ENCODE measurements around the gene PEG3.

DNA sequence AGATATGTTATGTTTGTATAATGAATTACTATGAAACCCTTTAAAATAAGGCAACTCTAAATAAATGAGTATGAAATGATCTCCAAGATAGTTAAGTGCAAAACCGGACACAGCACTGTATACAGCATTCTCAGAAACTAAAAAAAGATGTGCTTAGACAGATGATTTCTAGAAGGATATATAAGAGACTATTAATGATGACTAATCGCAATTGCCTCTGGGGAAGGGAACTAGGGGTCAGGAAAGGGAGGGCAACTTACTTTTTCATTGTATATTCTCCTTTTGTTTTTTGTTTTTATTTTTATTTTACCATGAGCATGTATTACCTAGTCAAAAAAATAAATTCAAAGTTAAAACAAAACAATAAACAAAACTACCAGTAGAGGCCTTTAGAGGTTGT lies 12.8 kb downstream of the PEG3 start:
- TF ChIP-seq, protein P1, sequence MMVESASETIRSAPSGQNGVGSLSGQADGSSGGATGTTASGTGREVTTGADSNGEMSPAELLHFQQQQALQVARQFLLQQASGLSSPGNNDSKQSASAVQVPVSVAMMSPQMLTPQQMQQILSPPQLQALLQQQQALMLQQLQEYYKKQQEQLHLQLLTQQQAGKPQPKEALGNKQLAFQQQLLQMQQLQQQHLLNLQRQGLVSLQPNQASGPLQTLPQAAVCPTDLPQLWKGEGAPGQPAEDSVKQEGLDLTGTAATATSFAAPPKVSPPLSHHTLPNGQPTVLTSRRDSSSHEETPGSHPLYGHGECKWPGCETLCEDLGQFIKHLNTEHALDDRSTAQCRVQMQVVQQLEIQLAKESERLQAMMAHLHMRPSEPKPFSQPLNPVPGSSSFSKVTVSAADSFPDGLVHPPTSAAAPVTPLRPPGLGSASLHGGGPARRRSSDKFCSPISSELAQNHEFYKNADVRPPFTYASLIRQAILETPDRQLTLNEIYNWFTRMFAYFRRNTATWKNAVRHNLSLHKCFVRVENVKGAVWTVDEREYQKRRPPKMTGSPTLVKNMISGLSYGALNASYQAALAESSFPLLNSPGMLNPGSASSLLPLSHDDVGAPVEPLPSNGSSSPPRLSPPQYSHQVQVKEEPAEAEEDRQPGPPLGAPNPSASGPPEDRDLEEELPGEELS (CRISPR knock-in tag; IDR thresholded peaks at IDR 0.05): no peak
- TF ChIP-seq FOXP1 (CRISPR knock-in tag; IDR thresholded peaks at IDR 0.05; ENCODE audit: borderline replicate concordance): no peak
- TF ChIP-seq, protein P2, sequence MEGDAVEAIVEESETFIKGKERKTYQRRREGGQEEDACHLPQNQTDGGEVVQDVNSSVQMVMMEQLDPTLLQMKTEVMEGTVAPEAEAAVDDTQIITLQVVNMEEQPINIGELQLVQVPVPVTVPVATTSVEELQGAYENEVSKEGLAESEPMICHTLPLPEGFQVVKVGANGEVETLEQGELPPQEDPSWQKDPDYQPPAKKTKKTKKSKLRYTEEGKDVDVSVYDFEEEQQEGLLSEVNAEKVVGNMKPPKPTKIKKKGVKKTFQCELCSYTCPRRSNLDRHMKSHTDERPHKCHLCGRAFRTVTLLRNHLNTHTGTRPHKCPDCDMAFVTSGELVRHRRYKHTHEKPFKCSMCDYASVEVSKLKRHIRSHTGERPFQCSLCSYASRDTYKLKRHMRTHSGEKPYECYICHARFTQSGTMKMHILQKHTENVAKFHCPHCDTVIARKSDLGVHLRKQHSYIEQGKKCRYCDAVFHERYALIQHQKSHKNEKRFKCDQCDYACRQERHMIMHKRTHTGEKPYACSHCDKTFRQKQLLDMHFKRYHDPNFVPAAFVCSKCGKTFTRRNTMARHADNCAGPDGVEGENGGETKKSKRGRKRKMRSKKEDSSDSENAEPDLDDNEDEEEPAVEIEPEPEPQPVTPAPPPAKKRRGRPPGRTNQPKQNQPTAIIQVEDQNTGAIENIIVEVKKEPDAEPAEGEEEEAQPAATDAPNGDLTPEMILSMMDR (IDR thresholded peaks at IDR 0.05): no peak
- TF ChIP-seq, protein P3, sequence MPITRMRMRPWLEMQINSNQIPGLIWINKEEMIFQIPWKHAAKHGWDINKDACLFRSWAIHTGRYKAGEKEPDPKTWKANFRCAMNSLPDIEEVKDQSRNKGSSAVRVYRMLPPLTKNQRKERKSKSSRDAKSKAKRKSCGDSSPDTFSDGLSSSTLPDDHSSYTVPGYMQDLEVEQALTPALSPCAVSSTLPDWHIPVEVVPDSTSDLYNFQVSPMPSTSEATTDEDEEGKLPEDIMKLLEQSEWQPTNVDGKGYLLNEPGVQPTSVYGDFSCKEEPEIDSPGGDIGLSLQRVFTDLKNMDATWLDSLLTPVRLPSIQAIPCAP (CRISPR knock-in tag; IDR thresholded peaks at IDR 0.05): no peak
- TF ChIP-seq, protein P4, sequence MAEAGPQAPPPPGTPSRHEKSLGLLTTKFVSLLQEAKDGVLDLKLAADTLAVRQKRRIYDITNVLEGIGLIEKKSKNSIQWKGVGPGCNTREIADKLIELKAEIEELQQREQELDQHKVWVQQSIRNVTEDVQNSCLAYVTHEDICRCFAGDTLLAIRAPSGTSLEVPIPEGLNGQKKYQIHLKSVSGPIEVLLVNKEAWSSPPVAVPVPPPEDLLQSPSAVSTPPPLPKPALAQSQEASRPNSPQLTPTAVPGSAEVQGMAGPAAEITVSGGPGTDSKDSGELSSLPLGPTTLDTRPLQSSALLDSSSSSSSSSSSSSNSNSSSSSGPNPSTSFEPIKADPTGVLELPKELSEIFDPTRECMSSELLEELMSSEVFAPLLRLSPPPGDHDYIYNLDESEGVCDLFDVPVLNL (CRISPR knock-in tag; IDR thresholded peaks at IDR 0.05; ENCODE audit: borderline replicate concordance, low read depth): no peak
- no peak for TF ChIP-seq NFE2L1 (CRISPR knock-in tag; IDR thresholded peaks at IDR 0.05)
- no peak for TF ChIP-seq ZBTB21 (CRISPR knock-in tag; IDR thresholded peaks at IDR 0.05; ENCODE audit: borderline replicate concordance)
- TF ChIP-seq, protein P5, sequence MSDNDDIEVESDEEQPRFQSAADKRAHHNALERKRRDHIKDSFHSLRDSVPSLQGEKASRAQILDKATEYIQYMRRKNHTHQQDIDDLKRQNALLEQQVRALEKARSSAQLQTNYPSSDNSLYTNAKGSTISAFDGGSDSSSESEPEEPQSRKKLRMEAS (CRISPR knock-in tag; IDR thresholded peaks at IDR 0.05): no peak
- TF ChIP-seq NR1H2 (CRISPR knock-in tag; IDR thresholded peaks at IDR 0.05): no peak
- no peak for TF ChIP-seq CREB1 (CRISPR knock-in tag; IDR thresholded peaks at IDR 0.05)

Measured in WTC11 (cell line).